ENCODE data around the gene CLPTM1. TPM values are rescaled to one million over a fixed set of nuclear protein-coding genes. Genes with fewer than 3 reads are reported as not detected.

Gene CLPTM1
- total and polyA plus RNA-seq, 9 of the 15 experiments (the other 6 are each of a cell fraction or from before 2014, with no cell fraction given), result 0.37 to 96.0 (median 27.5) TPM

GRCh38 chr19:45001087-45001739 lies 46.0 kb downstream of the CLPTM1 start, which contains the start of gene RELB (continued):
- TF ChIP-seq MYC (IDR thresholded peaks at IDR 0.05; ENCODE audit: low read depth, low read length), result 0 out of 2 replicates have a peak, but pooled peaks have one; percentile 8
- no peak for TF ChIP-seq MYC (CRISPR knock-in tag; IDR thresholded peaks at IDR 0.05; ENCODE audit: borderline replicate concordance, low read depth)
- TF ChIP-seq NKRF (IDR thresholded peaks at IDR 0.05; ENCODE audit: borderline replicate concordance), result no peak
- TF ChIP-seq RCOR1 (IDR thresholded peaks at IDR 0.05; ENCODE audit: borderline replicate concordance in 1 of 2, low read depth in 2 of 2, low read length in 2 of 2), result peak in 1 of 2 experiments; percentile 68; a peak in 2 of 4 replicates
- peak; percentile 92 for TF ChIP-seq BHLHE40 (IDR thresholded peaks at IDR 0.05; ENCODE audit: low read length)
- TF ChIP-seq IRF2 (CRISPR knock-in tag; IDR thresholded peaks at IDR 0.05), result no peak

GRCh38 chr19:45003485-45003884 lies 48.3 kb downstream of the CLPTM1 start:
- H3K9ac ChIP-seq (ENCODE audit: insufficient read depth in 1 of 2, low read depth in 2 of 2, low read length in 2 of 2), result no peak overlapping the region
- H3K36me3 ChIP-seq (ENCODE audit: control insufficient read depth, insufficient read depth, low read length), result no peaks in the 10 kb centered on the region
- no peak overlapping the region for H3K4me2 ChIP-seq (ENCODE audit: insufficient read depth, low read length)
- peaks cover 11 to 23% of the 10 kb centered on the region in 2 experiments for H3K4me1 ChIP-seq (replicated peaks in 1 of 2; ENCODE audit: control insufficient read depth in 2 of 2, insufficient read depth in 2 of 2, low read length in 2 of 2)
- no peak overlapping the region for H3K4me3 ChIP-seq
- DNase-seq (ENCODE audit: extremely low read depth in 1 of 4, low spot score in 3 of 4) (no peak), FAIRE-seq (no peak), ATAC-seq (no peak)
- POLR2A ChIA-PET, result no interaction called here
- H3K9me3 ChIP-seq (replicated peaks; ENCODE audit: control insufficient read depth, insufficient read depth, low read depth, low read length), result no peaks in the 10 kb centered on the region
- in situ Hi-C loops (cut with MboI), result no loop called here
- CTCF ChIA-PET (ENCODE audit: low intra/inter-chr PET ratio), result no interaction called here
- no peaks in the 10 kb centered on the region for H3K9me1 ChIP-seq (ENCODE audit: control insufficient read depth, insufficient read depth, low read length)
- no peaks in the 10 kb centered on the region for H3K27me3 ChIP-seq (ENCODE audit: control insufficient read depth in 2 of 2, insufficient read depth in 2 of 2, low read length in 2 of 2)
- 46% methylated on average over 3 of the region's 4 CpGs for WGBS (ENCODE audit: insufficient coverage, low coverage, missing lambda C conversion rate)
- intact Hi-C loops (cut with micrococcal nuclease), result no loop called here
- H3K79me2 ChIP-seq (ENCODE audit: control insufficient read depth, insufficient read depth, low read length), result no peaks in the 10 kb centered on the region
- H4K20me1 ChIP-seq (replicated peaks; ENCODE audit: control insufficient read depth, insufficient read depth, low read length), result no peaks in the 10 kb centered on the region
- no peak overlapping the region for H3K27ac ChIP-seq (ENCODE audit: extremely low read depth, low read depth, low read length)
- H2AFZ ChIP-seq (ENCODE audit: low read depth, low read length), result no peak overlapping the region
- no TSS peak for BruUV-seq (replicated peaks)
- no peak for TF ChIP-seq ZNF77 (CRISPR knock-in tag; IDR thresholded peaks at IDR 0.05)
- TF ChIP-seq CEBPZ (IDR thresholded peaks at IDR 0.05; ENCODE audit: borderline replicate concordance, low read depth, low read length), result no peak
- peak; percentile 97 for TF ChIP-seq RBM25 (IDR thresholded peaks at IDR 0.05; ENCODE audit: low read depth, low read length, severe bottlenecking)
- TF ChIP-seq ZNF696 (CRISPR knock-in tag; conservative IDR thresholded peaks at IDR 0.05), result no peak
- no peak for TF ChIP-seq ZNF239 (CRISPR knock-in tag; IDR thresholded peaks at IDR 0.05)
- TF ChIP-seq DNMT1 (IDR thresholded peaks at IDR 0.05), result no peak
- TF ChIP-seq KDM1A (IDR thresholded peaks at IDR 0.05), result peak; percentile 71 to 90
- TF ChIP-seq HDAC2 (IDR thresholded peaks at IDR 0.05), result peak; percentile 82; the same call in 1 of the 2 replicates
- no peak for TF ChIP-seq MCM2 (IDR thresholded peaks at IDR 0.05; ENCODE audit: low read depth)
- peak; percentile 77 for TF ChIP-seq CHD4 (IDR thresholded peaks at IDR 0.05; ENCODE audit: insufficient read depth, insufficient replicate concordance, low read depth, low read length, poor library complexity, severe bottlenecking)
- TF ChIP-seq PHTF2 (CRISPR knock-in tag; IDR thresholded peaks at IDR 0.05), result no peak
- TF ChIP-seq CC2D1A (IDR thresholded peaks at IDR 0.05), result no peak

All from K562 (cell line).